ENCODE results near the gene RNGTT.

GRCh38 chr6:88908598-88909548 lies 54.5 kb downstream of the RNGTT start:
- TF ChIP-seq, protein P1, sequence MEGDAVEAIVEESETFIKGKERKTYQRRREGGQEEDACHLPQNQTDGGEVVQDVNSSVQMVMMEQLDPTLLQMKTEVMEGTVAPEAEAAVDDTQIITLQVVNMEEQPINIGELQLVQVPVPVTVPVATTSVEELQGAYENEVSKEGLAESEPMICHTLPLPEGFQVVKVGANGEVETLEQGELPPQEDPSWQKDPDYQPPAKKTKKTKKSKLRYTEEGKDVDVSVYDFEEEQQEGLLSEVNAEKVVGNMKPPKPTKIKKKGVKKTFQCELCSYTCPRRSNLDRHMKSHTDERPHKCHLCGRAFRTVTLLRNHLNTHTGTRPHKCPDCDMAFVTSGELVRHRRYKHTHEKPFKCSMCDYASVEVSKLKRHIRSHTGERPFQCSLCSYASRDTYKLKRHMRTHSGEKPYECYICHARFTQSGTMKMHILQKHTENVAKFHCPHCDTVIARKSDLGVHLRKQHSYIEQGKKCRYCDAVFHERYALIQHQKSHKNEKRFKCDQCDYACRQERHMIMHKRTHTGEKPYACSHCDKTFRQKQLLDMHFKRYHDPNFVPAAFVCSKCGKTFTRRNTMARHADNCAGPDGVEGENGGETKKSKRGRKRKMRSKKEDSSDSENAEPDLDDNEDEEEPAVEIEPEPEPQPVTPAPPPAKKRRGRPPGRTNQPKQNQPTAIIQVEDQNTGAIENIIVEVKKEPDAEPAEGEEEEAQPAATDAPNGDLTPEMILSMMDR (conservative IDR thresholded peaks at IDR 0.05 in 1 of 2, IDR thresholded peaks at IDR 0.05 in 1 of 2; ENCODE audit: extremely low read depth in 1 of 2, insufficient read depth in 1 of 2, low read depth in 1 of 2, low read length in 2 of 2): no peak
- TF ChIP-seq EZH2 (IDR thresholded peaks at IDR 0.05; ENCODE audit: borderline replicate concordance, low read length): no peak

Data from mammary epithelial cell (primary cell).